Effector CD4-positive, alpha-beta T cell (primary cell): ENCODE results near the gene GGA3.
A peak's percentile ranks its signal among the peaks of the same experiment; 100 is the strongest.
"Not testable (repeated sequence)": the region's sequence is repeated elsewhere in the genome, so short reads cannot be mapped to it uniquely, and the experiment has no call there.

Experiments
- DNase-seq: peaks from one replicate; pipeline ENCODE4 v3.0.0-alpha.2; 2020

GGA3 gene

GRCh38 chr17:75209061-75209460 is 52.3 kb downstream of the GGA3 start:
- DNase-seq, result no peak

DNA sequence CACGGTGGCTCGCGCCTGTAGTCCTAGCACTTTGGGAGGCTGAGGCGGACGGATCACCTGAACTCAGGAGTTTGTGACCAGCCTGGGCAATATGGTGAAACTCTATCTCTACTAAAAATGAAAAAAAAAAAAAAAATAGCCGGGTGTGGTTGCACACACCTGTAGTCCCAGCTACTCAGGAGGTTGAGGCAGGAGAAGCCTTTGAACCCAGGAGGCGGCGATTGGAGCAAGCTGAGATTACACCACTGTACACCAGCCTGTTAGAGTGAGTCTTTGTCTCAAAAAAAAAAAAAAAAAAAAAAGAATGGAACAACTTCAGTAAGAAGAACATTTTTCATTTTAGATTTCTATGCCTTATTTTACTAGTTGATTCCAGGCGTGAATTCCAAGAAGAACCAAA is 53.2 kb downstream of the GGA3 start:
- no peak for DNase-seq

DNA sequence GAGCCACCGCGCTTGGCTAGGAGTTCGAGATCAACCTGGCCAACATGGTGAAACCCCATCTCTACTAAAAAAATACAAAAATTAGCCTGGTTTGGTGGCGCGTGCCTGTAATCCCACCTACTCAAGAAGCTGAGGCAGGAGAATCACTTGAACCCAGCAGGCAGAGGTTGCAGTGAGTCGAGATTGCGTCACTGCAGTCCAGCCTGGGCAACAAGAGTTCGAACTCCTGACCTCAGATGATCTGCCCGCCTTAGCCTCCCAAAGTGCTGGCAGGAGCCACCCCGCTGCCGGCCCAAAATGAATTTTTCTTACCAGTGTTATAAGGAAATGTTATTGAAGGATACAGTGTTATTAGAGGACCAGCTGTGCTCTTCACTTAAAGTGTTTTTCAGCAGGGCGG is 53.6 kb downstream of the GGA3 start:
- DNase-seq, result no peak

DNA sequence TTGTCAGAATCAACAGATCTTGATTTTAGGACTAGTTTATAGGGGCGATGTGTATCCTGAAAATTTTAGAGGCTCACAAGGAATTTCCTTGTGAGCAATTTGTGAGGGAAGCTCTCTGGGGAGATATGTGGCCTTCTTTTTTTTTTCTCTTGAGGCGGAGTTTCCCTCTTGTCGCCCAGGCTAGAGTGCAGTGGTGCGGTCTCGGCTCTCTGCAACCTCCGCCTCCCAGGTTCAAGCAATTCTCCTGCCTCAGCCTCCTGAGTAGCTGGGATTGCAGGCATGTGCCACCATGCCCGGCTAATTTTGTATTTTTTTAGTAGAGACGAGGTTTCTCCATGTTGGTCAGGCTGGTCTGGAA is 54.4 kb downstream of the GGA3 start:
- not testable (repeated sequence) for DNase-seq

DNA sequence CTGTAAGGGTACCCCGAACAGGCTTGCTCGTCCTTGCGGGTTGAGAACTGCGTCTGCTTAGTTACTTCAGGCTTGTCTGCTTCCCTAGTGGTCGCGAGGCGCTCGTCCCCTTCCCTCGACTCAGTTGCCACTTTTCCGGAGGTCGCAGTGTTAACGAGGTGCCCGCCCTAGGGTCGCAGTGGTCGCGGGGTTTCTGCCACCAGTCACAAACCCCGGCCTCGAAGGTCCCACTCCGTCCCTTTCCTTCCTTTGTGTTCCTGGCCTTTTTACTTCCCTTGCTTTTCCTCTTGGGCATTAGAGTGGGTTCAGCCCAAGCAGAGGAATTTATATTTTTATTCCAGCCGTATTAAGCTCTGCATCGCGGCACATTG is 55.6 kb downstream of the GGA3 start:
- DNase-seq, result no peak

- peak; percentile 89 for DNase-seq
These were observed 56.2 kb downstream of the GGA3 start, which contains the start of gene NUP85 for GRCh38 chr17:75205037-75205792. TSS of gene NUP85 (plus strand) at chr17:75205679. CDS start at chr17:75205762, 83 bp downstream.

DNA sequence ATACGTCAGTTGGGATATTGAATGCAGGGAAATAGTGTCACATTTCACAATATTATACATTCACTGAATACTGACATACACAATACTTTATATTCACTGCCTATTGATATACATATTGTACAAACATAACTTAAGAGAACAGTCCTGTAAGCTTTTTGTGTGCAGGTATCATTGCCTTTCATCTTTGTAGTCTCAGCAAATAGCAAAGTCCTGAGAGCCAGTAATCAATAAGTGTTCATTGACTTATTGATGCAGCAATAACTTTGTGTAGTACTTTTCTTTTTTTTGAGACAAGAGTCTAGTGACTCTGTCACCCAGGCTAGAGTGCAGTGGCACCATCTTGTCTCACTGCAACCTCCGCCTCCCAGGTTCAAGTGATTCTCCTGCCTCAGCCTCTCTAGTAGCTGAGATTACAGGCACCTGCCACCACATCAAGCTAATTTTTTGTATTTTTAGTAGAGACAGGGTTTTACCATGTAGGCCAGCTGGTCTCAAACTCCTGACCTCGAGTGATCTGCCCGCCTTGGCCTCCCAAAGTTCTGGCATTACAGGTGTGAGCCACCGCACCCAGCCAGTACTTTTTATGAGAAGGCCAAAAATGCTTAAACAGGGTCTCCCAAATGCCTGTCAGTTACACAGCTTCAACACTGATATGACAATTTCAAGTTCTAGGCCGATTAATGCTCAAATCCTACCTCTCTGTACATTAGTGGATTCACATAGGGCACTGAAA is 61.4 kb downstream of the GGA3 start:
- DNase-seq, result no peak

DNA sequence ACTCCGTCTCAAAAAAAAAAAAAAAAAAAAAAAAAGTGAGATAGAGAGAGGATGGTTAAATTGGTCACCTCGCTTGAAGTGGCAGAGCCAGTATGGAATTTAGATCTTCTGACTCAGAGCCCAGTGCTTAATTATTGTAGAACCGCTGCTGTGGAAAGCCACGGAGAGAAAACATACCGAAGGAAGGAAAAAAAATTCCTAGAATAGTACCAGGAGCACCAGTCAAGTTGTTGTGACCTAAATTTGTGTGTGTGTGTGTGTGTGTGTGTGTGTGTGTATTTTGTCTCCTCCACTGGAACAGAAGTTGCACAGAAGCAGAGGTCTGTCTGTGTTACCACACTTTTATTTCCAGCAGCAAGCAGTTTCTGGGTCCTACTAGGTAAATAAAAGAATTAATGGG is 66.5 kb downstream of the GGA3 start:
- DNase-seq, result no peak

- DNase-seq, result no peak
These were observed 69.8 kb downstream of the GGA3 start for GRCh38 chr17:75191584-75191983.

- no peak for DNase-seq
These were observed 72.8 kb downstream of the GGA3 start for GRCh38 chr17:75188614-75189013.
